GM19025 (cell line): Measurements from ENCODE around the gene SMARCA2.

Experiments used
- ATAC-seq: cut with Tn5 transposase; IDR thresholded peaks from one replicate; pipeline ENCODE4 v1.9.1; 2021; ENCODE audit warnings: mild to moderate bottlenecking, low read depth, moderate library complexity; ENCODE audit not compliant: unreplicated experiment

Gene SMARCA2

DNA sequence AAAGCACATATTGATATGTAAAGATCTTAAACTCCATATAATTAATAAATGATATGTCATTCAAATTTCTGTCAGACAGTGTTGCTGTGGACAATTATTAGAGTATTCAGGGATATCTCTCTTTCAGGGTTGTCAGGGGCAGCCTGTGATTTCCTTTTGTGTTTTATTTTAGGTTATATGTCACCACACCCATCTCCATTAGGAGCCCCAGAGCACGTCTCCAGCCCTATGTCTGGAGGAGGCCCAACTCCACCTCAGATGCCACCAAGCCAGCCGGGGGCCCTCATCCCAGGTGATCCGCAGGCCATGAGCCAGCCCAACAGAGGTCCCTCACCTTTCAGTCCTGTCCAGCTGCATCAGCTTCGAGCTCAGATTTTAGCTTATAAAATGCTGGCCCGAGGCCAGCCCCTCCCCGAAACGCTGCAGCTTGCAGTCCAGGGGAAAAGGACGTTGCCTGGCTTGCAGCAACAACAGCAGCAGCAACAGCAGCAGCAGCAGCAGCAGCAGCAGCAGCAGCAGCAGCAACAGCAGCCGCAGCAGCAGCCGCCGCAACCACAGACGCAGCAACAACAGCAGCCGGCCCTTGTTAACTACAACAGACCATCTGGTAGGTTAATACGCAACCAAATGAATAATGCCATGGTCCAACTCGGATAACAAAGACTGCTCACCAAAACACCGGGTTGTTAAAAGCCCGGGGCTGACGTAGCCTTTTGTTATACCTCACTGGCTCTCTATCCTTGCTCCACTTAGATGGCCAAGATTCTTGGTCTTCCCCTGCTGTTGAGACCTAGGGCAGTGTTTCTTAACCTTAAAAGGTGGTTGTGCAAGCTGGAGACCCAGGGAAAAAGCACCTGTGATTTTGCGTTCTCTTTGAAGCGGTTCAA, 24.4 kb downstream of the SMARCA2 start:
- no peak for ATAC-seq

- ATAC-seq = no peak
Observed at GRCh38 chr9:2040828-2041227, 25.7 kb downstream of the SMARCA2 start.

DNA sequence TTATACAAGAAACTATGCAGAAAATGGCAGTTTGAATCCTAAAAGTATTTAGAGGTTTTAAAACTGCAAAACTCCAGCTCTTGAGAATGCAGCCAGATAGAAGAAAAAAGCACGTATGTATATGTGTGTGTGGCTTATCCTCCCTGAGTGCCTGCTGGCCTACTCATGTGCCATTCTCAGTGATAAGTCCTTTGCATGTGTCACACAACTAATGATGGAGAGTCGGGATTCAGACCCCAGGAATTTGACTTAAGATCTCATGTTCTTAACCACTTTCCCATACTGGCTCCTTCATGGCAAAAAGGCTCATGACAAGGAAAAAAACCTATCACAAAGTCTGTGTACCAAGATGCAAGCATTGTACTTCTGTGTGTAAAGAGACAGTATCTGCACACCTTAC, 26.6 kb downstream of the SMARCA2 start:
- no peak for ATAC-seq

DNA sequence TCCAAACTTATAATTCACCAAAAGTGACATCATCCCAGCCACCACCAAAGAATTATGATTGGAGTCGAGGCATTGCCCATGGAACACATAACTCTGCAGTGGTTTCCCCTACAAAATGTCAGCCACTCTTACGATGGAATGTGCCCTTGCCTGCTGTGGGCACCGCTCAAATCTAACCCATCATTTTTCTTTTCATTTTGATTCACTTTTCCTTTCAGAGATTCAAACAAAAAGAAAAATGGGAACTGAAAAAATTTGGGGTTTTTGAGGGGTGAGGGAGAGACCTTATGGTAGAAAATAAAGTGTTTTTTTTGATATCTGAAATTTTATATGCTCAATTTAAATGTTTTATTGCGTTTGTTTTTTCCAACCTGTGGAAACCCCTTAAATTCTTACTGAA, 28.1 kb downstream of the SMARCA2 start:
- no peak for ATAC-seq

GRCh38 chr9:2043881-2044462, 28.8 kb downstream of the SMARCA2 start:
- ATAC-seq = no peak

- no peak for ATAC-seq
Observed at GRCh38 chr9:2047144-2047671, 32.1 kb downstream of the SMARCA2 start.

DNA sequence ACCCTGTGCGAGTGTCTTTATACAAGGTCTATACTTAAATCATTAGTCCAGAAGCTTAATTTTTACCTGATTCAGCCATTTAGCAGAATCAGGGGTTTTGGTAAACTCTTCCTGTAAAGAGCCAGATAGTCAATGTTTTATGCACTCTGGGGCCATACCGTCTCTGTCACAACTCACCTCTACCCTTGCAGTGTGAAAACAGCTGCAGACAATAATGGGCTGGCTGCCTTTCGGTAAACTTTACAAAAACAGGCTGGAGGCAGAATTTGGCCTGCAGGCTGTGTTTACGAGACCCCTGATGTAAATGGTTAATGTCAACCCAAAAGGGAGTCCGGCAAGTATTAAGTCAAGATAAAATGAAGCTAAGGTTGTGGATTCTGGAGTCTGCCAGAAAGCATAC, 32.8 kb downstream of the SMARCA2 start:
- no peak for ATAC-seq

DNA sequence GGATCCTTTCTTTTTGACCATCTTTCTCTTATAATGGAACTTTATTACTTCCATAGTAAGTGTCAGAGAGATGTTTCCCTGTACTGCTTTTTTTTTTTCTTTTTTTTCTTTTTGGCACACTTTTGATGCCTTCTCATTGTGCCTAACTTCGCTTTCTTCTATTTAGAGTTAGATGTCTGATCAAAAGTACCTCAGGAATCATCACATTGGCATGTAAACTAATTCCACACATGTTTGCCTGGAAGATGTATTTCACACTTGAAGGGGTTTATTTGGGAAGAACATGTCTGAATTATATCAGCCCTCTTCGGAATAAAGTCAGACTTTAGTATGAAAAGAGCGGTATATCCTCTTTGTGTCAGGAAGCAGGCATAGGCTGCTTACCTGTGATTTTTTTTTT, 35.1 kb downstream of the SMARCA2 start:
- ATAC-seq = no peak

DNA sequence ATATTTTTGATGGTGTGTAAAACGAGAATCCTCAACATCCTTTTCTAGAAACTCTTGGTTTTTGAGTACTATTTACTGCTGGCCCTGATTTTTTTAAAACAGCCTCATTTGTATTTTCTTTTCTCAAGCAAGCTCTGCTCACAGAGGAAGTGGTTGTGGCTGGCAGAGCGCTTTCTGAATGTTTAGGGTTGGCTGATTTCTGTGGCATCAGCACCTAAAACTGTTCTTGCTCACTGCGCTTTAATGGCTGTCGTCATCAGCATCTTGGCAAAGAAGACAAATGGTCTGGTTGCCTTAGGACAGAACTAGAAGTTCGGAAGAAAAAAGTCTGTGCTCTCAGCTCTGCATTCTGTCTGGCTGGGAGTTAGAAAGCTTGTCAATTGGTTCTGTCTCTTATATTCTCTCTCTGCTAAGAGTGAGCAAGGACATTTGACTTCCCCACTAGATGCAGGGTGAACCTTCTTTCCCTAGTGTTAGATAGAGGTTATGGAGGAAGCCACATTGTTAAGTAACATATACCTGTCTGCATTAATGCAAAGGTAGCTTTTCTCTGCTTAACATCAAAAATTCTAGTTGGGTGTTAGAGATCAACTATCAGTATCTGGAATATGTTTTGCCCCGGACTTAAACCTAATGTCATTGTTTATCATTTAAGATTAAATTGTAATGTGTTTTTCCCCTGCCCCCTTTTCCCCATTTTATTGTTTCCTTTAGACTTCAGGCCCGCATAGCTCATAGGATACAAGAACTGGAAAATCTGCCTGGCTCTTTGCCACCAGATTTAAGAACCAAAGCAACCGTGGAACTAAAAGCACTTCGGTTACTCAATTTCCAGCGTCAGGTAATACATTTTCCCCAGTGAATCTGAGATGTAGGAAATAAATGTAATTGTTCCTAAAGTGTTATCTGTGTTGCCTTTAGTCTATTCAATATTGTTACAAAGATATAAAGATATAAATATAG, 39.0 kb downstream of the SMARCA2 start:
- peak; percentile 96 for ATAC-seq

DNA sequence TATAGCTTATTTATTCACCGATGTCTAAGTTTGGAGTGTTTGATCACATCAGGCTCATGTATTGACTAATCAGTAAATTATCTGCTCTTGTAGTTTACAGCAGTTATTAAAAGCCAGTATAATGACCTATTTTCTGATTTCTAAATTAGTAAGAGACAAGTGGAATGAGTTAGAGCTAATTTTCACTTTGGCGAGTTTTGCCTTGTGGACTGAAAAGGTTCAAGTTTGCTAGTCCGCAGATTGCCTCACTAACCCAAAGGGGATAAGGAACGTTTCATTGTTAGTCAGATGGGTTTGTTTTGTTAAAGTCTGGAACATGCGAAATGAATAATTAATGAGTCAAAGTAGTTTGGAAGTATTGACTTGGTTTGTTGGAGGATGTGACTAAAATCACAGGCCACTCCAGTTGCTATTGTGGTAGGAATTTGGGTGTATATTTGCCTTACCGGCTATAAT, 40.1 kb downstream of the SMARCA2 start:
- peak; percentile 30 for ATAC-seq

- ATAC-seq = no peak
Observed at GRCh38 chr9:2059274-2059929, 44.3 kb downstream of the SMARCA2 start.

- no peak for ATAC-seq
Observed at GRCh38 chr9:2060424-2060823, 45.3 kb downstream of the SMARCA2 start.

DNA sequence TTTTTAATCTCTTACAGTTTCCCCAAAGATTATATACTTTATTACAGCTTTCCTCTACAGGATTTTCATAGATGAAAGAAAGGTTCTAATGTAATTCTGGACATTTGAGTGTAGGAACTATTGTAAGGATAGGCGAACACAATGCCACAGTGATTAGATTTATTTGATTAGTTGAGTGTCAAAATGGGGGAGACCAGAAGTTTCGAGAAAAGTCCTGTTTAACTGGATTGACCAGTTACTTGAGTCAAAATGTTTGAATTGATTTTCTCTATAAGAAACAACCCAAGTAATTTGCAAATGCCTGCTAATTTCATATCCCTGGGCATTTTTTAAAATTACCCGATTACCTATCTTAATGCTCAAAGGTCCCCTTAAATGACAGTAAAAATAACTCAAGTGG, 50.6 kb downstream of the SMARCA2 start:
- no peak for ATAC-seq

GRCh38 chr9:2066312-2067273, 51.4 kb downstream of the SMARCA2 start:
- ATAC-seq = no peak

DNA sequence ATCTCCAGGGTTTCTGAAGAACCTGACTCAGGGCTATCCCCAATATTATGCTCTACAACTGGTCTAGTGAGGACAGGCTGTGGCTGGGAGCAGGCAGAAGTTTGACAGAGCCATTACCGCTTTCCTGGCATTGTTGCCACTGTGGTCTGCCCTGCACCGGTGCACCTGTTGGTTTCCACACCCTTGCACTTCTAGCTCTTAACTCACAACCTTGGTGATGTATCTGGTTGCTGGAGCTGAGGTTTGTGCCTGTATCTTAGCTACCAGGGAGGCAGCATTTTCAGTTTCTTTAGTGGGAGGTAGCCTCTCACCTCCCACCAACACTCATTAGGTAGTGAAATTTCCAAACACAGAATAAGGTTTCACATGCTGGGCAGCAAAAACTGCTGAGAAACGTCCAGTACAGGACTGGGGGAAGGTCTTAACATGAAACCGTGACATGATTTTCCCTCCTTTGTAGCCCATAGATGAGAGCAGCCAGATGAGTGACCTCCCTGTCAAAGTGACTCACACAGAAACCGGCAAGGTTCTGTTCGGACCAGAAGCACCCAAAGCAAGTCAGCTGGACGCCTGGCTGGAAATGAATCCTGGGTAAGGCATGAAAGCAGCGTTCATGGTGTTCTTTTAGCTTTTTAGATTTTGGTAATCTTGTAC, 57.7 kb downstream of the SMARCA2 start:
- ATAC-seq = no peak

DNA sequence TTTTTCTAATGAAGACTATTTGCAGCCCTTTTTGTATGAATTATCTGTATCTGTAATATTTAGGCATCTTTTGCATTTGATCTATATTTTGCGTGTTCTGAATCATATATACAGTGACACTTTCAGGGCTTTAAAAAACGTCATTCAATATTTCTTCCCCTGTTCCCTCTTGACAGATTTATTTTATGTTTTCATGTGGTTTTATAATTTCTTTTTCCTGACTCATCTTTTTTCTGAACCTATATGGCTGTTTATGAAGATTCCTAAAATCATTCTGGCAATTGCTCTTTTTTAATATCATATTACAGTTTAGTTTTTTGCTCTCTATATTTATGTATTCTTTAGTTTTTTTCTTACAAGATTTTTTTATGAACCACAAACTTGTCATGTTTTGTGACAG, 67.6 kb downstream of the SMARCA2 start:
- no peak for ATAC-seq

- no peak for ATAC-seq
Observed at GRCh38 chr9:2083479-2083878, 68.3 kb downstream of the SMARCA2 start.

DNA sequence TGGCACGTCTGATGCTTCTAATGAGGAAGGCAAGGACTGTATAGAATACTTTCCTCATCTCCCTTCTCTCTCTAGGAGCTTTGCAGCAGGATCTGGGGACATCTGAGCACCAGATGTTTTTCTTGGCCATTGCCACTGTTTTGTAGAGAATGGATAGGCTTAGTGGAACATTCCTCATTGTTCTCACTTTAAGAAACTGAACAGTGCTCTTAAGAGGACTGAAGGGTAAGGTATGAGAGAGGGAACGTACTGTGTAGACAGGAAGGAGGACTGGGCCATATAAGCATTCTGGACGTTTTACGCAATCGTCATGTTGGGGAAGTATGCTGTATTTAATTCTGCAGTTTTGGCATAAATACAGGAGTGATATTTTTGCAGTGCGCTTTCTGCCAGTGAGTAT, 70.6 kb downstream of the SMARCA2 start:
- no peak for ATAC-seq

DNA sequence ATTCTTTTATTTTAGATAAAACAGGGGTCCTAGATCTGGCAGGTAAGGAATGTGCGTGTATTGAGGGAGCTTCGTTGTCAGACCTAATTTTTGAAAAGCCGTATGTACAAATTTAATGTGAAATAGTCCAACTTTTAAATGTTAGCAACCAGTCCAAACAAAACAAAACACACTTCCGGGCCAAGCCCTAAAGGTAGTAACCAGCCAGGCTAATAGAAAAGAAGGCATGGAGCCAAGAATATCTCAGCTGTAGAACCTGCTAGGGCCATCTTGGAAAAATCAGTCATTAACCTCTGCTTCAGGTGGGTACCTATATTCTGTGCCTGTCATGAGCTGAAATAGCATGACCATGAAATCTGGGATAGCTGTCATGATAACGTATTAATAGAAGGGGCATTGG, 71.0 kb downstream of the SMARCA2 start:
- no peak for ATAC-seq
